HG02885 (cell line): ENCODE results near the gene CRABP2.
A peak's percentile ranks its signal among the peaks of the same experiment; 100 is the strongest.

Experiments
- ATAC-seq: cut with Tn5 transposase; IDR thresholded peaks from one replicate; pipeline ENCODE4 v1.9.1; 2021; ENCODE audit warnings: mild to moderate bottlenecking; ENCODE audit not compliant: unreplicated experiment, poor library complexity

The CRABP2 gene

DNA sequence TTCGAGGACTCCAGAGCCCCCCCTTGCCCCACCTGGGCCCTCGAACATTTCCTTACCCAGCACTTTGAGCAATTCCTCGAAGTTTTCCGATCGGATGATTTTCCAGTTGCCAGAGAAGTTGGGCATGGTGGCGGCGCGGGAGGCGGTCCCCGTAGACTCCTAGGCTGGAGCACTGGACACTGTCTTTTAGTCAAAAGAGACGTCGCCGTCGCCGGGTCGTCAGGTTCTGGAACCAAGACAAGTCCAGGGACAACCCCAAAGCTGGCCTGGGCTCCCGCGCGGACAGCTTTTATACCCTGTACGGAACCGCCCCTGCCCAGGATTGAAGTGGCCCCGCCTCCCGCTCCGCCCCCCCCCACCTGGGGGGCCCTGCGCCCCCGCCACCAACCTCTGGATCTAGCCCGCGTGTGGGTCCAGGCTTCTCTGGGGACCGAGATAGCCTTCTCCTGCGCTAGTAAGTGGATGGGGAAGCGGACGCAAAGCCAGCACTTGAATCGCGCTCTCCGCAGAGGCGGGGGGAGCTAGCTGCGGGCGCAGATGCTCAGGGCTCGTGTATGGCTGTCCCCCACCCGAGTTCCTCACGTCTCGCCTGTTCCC lies at the start of gene CRABP2:
CRABP2 (minus strand) TSS at position 263 of the 597 bp plus-strand sequence; CDS start at position 126, 137 bp downstream.
- no peak for ATAC-seq

DNA sequence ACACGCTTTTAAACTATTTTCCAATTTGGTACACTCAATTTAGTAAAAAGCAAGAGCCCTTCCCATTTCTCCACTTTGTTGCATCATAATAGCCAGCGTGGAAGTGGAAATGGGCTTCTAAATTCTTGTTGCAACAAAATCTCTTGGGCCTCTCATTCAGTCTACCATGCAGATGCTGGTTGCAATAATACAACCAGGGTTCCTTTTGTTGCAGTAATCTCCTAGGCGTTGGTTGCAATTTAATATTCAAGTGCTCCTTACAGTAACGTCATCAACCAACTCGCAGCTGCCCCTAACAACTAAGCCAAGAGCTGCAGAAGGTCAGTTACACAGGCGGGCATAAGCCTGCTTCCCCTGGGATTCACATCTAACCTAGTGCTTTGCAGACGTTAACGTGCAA lies 48.8 kb upstream of the CRABP2 start:
- no peak for ATAC-seq

GRCh38 chr1:156752843-156753482 lies 47.6 kb upstream of the CRABP2 start:
- no peak for ATAC-seq

DNA sequence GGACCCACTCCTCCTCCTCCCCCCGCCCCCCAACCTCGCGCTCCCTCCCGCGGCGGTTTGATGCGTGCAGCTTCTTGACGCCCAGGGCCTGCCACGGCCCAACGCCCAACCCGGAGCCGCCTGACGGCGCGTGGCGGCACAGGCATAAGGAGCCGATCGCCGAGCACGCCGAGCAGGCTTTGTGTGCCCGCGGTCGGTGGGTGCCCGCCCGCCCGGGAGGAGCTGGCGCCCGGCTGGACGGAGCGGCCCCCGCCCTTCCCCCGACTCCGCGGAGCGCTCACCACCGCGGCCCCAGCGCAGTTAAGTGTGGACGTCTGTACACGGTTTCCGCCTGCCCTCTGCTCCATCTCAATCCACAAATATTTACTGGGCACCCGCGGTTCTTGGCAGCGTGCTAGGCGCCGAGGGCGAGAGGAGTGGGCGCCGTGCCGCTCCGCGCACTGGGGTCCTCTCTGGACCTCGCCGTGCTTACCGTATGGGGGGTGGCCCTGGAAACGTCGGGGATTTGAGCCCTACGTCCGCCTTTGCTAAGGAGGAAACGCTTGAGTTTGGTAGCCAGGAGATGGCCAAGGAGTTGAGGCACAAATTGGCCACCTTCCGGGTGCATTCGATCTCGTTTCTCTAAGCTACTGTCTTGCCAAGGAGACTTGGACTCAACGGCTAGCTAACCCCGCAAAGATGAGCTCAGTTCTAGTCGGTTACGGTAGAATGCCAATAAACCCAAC lies 46.5 kb upstream of the CRABP2 start:
- ATAC-seq = peak; percentile 70

- ATAC-seq = no peak
Observed at GRCh38 chr1:156751451-156751756, 46.0 kb upstream of the CRABP2 start, which contains the start of gene HDGF. Gene HDGF (minus strand): TSS chr1:156751675. CDS start chr1:156751429, 246 bp downstream.

DNA sequence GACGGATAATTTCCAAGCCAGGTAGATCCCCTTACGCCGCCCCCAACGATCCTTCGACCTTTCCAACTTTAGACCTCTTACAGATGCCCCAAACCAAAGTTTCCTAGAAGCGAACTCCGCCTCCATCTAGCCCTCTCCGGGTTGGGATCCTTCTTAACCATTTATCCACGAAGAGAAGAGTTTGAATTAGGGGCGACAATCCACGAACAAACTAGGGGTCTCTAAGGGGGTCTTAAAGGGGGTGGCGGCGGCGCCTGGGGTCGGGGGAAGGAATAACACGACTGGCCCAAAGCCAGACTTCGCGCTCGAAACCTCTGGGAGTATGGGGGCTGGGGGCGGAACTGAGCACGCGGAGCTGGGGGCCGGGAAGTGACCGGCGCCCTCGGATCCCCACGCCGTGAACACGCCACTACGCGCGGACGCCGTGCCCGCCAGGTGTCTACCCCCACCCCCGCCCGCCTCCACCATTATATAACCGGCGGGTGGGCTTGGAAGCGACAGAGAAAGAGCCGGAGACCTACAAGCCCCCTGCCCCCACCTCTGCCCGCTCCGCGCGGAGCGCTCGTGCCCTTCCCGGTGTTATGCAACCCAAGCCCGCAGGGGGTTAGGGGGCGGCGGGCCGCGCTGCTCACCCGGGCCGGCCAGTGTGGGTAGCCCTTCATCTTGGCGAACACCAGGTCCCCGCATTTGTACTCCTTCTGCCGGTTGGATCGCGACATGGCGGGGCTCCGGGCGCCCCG lies 45.5 kb upstream of the CRABP2 start:
- peak; percentile 22 for ATAC-seq

GRCh38 chr1:156750191-156750672 lies 44.8 kb upstream of the CRABP2 start:
- no peak for ATAC-seq

GRCh38 chr1:156749419-156750118 lies 44.2 kb upstream of the CRABP2 start:
- ATAC-seq = no peak

- no peak for ATAC-seq
Observed at GRCh38 chr1:156748670-156749418, 43.5 kb upstream of the CRABP2 start.

- no peak for ATAC-seq
Observed at GRCh38 chr1:156747742-156748669, 42.6 kb upstream of the CRABP2 start.

GRCh38 chr1:156746728-156747631 lies 41.6 kb upstream of the CRABP2 start:
- no peak for ATAC-seq

DNA sequence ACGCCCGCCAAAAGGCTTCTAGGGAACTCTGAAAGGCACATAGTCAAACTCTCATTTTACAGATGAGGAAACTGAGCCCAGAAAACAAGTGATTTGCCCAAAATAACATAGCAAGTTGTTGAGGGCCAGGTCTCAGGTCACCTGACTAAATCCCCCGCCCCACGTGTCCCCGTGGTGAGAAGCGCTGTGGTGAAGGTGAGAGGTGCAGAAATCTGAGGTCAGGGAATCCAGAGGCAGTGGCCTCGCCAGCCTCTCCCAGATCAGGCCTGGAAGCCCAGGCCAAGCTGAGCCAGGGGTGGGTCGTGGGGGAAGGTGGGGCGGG lies 41.0 kb upstream of the CRABP2 start:
- ATAC-seq = no peak

DNA sequence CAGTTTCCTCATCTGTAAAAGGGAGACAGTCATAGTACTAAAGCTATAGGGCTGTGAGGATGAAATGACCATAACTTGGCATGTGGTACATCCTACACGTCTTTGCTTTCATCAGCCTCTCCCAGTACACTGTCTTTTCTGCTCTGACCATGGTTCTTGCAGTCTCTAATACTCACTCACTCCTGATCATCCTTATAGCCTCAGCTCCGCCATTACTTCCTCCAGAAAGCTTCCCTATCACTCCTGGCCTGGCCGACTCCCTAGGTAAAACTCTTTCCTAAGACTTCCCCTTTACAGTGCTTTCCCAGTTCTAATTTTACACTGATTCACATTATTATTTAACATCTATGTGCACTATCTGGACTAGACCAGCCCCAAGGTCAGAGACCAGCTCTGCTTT lies 40.5 kb upstream of the CRABP2 start:
- no peak for ATAC-seq

DNA sequence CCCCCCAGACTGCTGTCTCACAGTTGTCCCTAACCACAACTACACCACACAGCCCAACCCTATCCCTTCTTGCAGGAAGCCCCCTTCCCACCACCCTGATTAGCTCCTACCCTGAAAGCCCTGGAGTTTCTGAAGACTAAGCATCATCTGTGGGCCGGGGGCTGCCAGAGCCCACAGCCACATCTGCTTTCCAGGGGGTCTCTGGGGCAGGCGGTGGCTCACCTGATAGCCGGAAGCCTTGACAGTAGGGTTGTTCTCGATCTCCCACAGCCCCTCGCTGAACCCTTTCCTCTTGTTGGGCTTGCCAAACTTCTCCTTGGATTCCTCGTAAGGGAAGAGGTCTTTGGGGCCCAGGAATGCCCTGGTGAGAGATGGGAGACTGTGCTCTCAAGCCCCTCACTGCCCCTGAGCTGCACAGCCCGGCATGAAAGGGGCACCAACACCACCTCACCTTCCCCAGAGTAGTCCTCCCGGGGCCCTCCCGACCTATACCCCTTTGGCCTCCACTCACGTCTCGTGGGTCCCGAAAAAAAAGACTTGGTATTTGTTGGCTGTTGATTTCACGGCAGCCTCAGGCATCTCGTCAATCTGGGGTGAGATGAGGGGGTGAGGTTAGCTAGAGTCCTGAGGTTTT lies 39.5 kb upstream of the CRABP2 start:
- no peak for ATAC-seq

- no peak for ATAC-seq
Observed at GRCh38 chr1:156744344-156744743, 39.0 kb upstream of the CRABP2 start.

- ATAC-seq = no peak
Observed at GRCh38 chr1:156743367-156744302, 38.3 kb upstream of the CRABP2 start.
